ENCODE measurements around the gene NT5DC2. TPM values are rescaled to one million over a fixed set of nuclear protein-coding genes. Genes with fewer than 3 reads are reported as not detected.
A peak's percentile ranks its signal among the peaks of the same experiment; 100 is the strongest.

NT5DC2 gene
- total RNA-seq: 100 to 1,000 TPM in 3 of 9 donors, 10 to 100 TPM in 6; 48.6 to 180 (median 71.3) TPM
- 100 to 1,000 TPM in 2 of 3 donors, 10 to 100 TPM in 1; 91.9 to 384 (median 176) TPM for polyA plus RNA-seq
- long read RNA-seq, donor 1, transcript NT5DC2-202 (14 exons, 1,795 nt): major isoform, 7 of 8 reads
- long read RNA-seq, donor 1, partial matches to known transcripts: 0 of 8 reads
- long read RNA-seq, donor 1, other reads (novel, unspliced or antisense): 0 of 8 reads
- long read RNA-seq, donor 2, transcript NT5DC2-202 (14 exons, 1,795 nt): major isoform, 8 of 9 reads
- long read RNA-seq, donor 2, partial matches to known transcripts: 0 of 9 reads
- long read RNA-seq, donor 2, other reads (novel, unspliced or antisense): 0 of 9 reads
- long read RNA-seq, donor 3, transcript NT5DC2-202 (14 exons, 1,795 nt): major isoform, 8 of 130 reads
- long read RNA-seq, donor 3, partial matches to known transcripts: 0 of 130 reads
- long read RNA-seq, donor 3, other reads (novel, unspliced or antisense): 120 of 130 reads
- long read RNA-seq, donor 4, partial matches to known transcripts: 3 of 4 reads
- long read RNA-seq, donor 4, other reads (novel, unspliced or antisense): 0 of 4 reads
- long read RNA-seq, donor 5, transcript NT5DC2-202 (14 exons, 1,795 nt): major isoform, 79 of 129 reads
- long read RNA-seq, donor 5, partial matches to known transcripts: 20 of 129 reads
- long read RNA-seq, donor 5, other reads (novel, unspliced or antisense): 26 of 129 reads
- long read RNA-seq, donor 6, partial matches to known transcripts: 20 of 42 reads
- long read RNA-seq, donor 6, other reads (novel, unspliced or antisense): 12 of 42 reads
- long read RNA-seq, donor 7, transcript NT5DC2-202 (14 exons, 1,795 nt): major isoform, 6 of 6 reads
- long read RNA-seq, donor 7, partial matches to known transcripts: 0 of 6 reads
- long read RNA-seq, donor 7, other reads (novel, unspliced or antisense): 0 of 6 reads
- long read RNA-seq, donor 8, transcript NT5DC2-202 (14 exons, 1,795 nt): major isoform, 11 of 17 reads
- long read RNA-seq, donor 8, partial matches to known transcripts: 0 of 17 reads
- long read RNA-seq, donor 8, other reads (novel, unspliced or antisense): 5 of 17 reads
- long read RNA-seq, donor 9, transcript NT5DC2-202 (14 exons, 1,795 nt): major isoform, 7 of 20 reads
- long read RNA-seq, donor 9, partial matches to known transcripts: 10 of 20 reads
- long read RNA-seq, donor 9, other reads (novel, unspliced or antisense): 0 of 20 reads
- long read RNA-seq, donor 10, transcript NT5DC2-202 (14 exons, 1,795 nt): major isoform, 7 of 9 reads
- long read RNA-seq, donor 10, partial matches to known transcripts: 0 of 9 reads
- long read RNA-seq, donor 10, other reads (novel, unspliced or antisense): 0 of 9 reads

DNA sequence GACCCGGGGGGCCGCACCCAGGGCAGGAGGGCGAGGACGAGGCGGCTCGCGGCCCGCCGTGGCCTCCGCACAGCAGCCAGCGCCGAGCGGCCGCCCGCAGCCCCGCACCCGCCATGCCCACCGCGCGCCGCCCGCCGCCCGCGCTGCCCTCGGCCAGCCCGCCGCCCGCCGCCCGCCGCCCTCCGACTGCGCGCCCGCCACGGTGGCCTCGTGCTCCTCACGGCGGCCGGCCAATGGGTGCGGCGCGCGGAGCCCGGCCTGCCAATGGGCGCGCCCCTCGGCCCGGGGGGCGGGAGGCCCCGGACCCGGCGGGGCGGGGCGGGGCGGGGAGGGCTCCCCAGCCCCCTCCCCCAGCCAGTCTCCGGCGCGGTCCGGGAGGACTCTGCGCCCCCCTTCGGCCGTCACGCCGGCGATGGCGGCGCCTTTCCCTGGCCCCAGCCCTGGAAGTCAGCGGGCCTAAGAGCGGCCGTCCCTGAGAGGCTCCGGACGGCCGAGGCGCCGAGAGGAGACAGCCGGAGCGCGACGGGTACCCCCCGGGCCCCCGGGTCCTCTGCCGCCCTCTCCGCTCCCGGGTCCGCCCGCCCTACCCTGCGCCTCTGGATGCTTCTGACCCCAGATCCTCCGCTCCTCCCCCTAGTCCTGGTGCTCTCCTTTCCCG is at the start of gene NT5DC2:
Gene NT5DC2 (minus strand): TSS at position 235 of the 658 bp plus-strand sequence. CDS start 120 bp downstream, at position 115.
- peaks cover 35 to 70% of the 10 kb centered on the region in 2 donors for H3K4me1 ChIP-seq (replicated peaks in 1 of 2)
- peak within 1 kb of the TSS in 3 of 4 donors; percentile 49 to 92 (median 50) for H3K4me3 ChIP-seq
- TF ChIP-seq, protein P1, sequence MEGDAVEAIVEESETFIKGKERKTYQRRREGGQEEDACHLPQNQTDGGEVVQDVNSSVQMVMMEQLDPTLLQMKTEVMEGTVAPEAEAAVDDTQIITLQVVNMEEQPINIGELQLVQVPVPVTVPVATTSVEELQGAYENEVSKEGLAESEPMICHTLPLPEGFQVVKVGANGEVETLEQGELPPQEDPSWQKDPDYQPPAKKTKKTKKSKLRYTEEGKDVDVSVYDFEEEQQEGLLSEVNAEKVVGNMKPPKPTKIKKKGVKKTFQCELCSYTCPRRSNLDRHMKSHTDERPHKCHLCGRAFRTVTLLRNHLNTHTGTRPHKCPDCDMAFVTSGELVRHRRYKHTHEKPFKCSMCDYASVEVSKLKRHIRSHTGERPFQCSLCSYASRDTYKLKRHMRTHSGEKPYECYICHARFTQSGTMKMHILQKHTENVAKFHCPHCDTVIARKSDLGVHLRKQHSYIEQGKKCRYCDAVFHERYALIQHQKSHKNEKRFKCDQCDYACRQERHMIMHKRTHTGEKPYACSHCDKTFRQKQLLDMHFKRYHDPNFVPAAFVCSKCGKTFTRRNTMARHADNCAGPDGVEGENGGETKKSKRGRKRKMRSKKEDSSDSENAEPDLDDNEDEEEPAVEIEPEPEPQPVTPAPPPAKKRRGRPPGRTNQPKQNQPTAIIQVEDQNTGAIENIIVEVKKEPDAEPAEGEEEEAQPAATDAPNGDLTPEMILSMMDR (IDR thresholded peaks at IDR 0.05): no peak
- TF ChIP-seq POLR2A (IDR thresholded peaks at IDR 0.05): no peak
- whole genome bisulfite sequencing, 4 donors: 0 to 5% (median 1%) methylated on average over 13 to 91 of the region's 91 CpGs
- DNase-seq: peak; percentile 59 to 79 (median 73)
- peak within 1 kb of the TSS in 4 of 5 donors; percentile 41 to 94 (median 66) for H3K27ac ChIP-seq
- peaks cover 0 to 5% of the 10 kb centered on the region in 2 donors for H3K36me3 ChIP-seq (replicated peaks in 1 of 2)
- no peaks in the 10 kb centered on the region for H3K9me3 ChIP-seq (replicated peaks in 1 of 3)
- intact Hi-C loops (cut with DNase I): loop anchor here in 1 of 2 donors (5.0 to 10.0 kb wide), 2 partner anchors 61 to 151 kb away; partner anchors contain the start of genes GNL3 and PBRM1
- no peaks in the 10 kb centered on the region for H3K27me3 ChIP-seq

DNA sequence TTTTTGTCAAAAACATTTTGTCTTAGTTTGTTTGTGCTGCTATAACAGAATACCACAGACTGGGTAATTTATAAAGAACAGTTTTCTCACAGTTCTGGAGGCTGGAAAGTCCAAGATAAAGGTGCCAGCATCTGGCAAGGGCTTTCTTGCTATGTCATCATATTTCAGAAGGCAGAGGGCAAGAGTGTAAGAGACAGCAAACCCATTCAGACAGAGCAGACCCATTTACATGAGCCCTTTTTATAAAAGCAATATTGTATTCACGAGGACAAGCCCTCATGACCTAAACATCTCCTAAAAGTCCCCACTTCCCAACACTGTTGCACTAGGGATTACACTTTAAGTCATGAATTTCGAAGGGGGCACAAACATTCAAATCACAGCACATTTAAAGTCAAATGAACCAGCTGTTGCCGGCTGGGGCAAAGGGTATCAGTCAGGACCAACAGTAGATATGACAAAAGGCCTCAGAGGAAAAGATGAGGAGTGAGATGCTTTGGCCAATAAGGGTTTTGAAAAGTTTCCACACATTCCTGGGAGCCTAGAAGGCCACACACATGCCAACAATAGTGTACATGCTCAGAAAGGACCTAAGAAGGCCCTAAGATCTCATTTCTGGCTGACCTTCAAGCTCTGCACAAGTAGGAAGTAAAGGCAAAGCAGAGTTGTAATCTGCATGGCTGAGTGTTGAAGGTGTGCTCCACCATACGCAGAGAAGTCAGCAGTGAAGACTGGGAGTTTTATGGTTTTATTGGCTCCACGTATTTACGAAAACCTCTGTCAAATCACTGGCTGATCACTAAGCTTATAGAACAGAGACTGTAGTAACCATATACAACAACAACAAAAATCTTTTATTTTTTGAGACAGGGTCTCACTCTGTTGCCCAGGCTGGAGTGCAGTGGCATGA is 40.7 kb upstream of the NT5DC2 start:
- TF ChIP-seq POLR2A (IDR thresholded peaks at IDR 0.05): no peak
- TF ChIP-seq, protein P1 (IDR thresholded peaks at IDR 0.05): no peak
- 81 to 96% (median 92%) methylated on average over 6 of the region's 6 CpGs for WGBS, 4 donors
- peaks cover 8 to 18% of the 10 kb centered on the region in 2 donors for H3K4me1 ChIP-seq (replicated peaks in 1 of 2)
- H3K27ac ChIP-seq: peak overlapping the region in 3 of 5 donors; percentile 8 to 33 (median 21)
- no peaks in the 10 kb centered on the region for H3K9me3 ChIP-seq (replicated peaks in 1 of 3)
- peaks cover 0 to 36% of the 10 kb centered on the region in 2 donors for H3K36me3 ChIP-seq (replicated peaks in 1 of 2)
- DNase-seq: no peak
- intact Hi-C loops (cut with DNase I): no loop called here
- no peak overlapping the region for H3K4me3 ChIP-seq
- H3K27me3 ChIP-seq: no peaks in the 10 kb centered on the region

DNA sequence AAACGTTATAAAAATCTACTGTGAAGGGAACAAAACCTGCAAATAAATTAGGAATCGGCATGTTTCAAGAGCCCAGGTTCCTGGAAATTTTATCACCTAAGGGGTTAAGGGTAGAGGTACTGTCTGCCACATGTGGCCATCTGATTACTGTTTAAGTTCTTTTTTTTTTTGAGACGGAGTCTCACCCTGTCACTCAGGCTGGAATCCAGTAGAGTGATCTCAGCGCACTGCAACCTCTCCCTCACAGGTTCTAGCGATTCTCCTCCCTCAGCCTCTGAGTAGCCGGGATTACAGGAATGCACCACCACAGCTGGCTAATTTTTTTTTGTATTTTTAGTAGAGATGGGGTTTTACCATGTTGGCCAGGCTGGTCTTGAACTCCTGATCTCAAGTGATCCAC is 38.6 kb upstream of the NT5DC2 start:
- Histone ChIP-seq H3K4me3 (no peak overlapping the region), H3K27ac (no peak overlapping the region), H3K4me1 (replicated peaks in 1 of 2) (peaks cover 8 to 12% of the 10 kb centered on the region in 2 donors), H3K9me3 (replicated peaks in 1 of 3) (no peaks in the 10 kb centered on the region), H3K36me3 (replicated peaks in 1 of 2) (peaks cover 0 to 22% of the 10 kb centered on the region in 2 donors), H3K27me3 (no peaks in the 10 kb centered on the region)
- TF ChIP-seq, protein P1 (IDR thresholded peaks at IDR 0.05): no peak
- TF ChIP-seq POLR2A (IDR thresholded peaks at IDR 0.05): no peak
- WGBS, 4 donors: 61 to 73% (median 68%) methylated on average over 6 of the region's 6 CpGs
- no peak for DNase-seq
- intact Hi-C loops (cut with DNase I): no loop called here

Data from adrenal gland (tissue), 19 donors.